HS-5 (cell line): ENCODE measurements around the gene BAMBI.

Experiments used
- DNase-seq: peaks from one replicate; pipeline ENCODE4 v3.0.0-alpha.2; 2012; ENCODE audit warnings: low read depth

BAMBI gene

GRCh38 chr10:28676326-28676967 is 874 bp upstream of the BAMBI start:
- DNase-seq: no peak

DNA sequence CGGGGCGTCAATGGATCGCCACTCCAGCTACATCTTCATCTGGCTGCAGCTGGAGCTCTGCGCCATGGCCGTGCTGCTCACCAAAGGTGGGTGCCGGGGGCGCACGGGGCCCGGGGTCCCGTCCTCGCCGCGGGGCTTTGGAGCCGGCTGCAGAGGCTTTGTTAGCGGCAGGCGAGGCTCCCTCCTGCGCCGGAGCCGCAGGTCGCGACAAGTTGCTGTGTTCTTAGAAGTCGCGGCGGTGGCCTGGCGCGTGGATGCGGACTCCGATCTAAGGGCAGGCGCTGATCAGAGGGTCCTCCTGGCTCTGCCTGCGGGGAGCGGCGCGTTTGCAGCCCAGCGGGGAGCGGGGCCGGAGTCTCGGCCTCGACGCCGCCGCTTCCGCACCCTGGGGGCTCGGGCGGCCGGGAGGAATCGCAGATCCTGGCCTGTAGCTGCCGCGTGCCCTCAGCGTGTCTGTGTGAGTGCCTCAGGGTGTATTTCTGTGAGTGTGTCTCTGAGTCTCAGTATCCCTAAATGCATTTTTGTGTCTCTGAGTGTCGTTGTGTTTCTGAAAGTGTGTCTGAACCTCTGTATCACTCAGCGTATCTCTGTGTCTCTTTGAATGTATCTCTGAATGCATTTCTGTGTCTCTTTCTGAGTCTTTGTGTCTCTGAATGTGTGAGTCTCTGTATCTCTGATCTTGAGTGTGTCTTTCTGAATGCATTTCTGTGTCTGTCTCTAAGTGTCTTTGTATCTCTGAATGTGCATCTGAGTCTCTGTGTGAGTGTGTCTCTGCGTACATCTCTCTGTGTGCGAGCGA is 766 bp downstream of the BAMBI start:
- no peak for DNase-seq

GRCh38 chr10:28678687-28679457 is 1.6 kb downstream of the BAMBI start:
- DNase-seq: no peak

- DNase-seq: no peak
Measured at GRCh38 chr10:28679581-28680357, 2.4 kb downstream of the BAMBI start.

DNA sequence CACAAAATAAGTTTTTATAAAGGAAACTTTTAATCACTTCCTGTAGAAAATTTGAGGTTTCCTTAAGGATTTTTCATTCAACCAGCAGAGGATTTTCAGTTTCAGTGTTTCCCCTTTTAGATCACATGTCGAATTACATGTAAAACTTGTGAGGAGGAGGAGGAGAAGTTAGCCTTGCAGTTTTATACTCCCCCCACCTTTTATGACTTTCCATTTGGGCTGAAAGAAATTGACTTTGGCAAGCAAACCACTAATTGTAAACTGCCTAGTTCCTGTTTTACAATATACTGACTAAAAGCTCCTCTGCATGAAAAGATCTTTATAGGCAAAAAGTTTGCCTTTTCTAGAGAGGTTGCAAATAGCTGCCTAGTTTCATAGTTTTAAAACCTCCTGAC is 3.0 kb downstream of the BAMBI start:
- DNase-seq: no peak

GRCh38 chr10:28681291-28681763 is 4.0 kb downstream of the BAMBI start:
- DNase-seq: no peak

DNA sequence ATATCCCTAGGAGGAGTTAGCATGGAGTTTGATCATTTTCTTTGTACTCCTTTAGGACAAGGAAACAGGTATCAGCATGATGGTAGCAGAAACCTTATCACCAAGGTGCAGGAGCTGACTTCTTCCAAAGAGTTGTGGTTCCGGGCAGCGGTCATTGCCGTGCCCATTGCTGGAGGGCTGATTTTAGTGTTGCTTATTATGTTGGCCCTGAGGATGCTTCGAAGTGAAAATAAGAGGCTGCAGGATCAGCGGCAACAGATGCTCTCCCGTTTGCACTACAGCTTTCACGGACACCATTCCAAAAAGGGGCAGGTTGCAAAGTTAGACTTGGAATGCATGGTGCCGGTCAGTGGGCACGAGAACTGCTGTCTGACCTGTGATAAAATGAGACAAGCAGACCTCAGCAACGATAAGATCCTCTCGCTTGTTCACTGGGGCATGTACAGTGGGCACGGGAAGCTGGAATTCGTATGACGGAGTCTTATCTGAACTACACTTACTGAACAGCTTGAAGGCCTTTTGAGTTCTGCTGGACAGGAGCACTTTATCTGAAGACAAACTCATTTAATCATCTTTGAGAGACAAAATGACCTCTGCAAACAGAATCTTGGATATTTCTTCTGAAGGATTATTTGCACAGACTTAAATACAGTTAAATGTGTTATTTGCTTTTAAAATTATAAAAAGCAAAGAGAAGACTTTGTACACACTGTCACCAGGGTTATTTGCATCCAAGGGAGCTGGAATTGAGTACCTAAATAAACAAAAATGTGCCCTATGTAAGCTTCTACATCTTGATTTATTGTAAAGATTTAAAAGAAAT is 4.8 kb downstream of the BAMBI start:
- DNase-seq: no peak

- no peak for DNase-seq
Measured at GRCh38 chr10:28684157-28684985, 7.0 kb downstream of the BAMBI start.

GRCh38 chr10:28684986-28685580 is 7.8 kb downstream of the BAMBI start:
- no peak for DNase-seq

GRCh38 chr10:28685717-28686116 is 8.4 kb downstream of the BAMBI start:
- no peak for DNase-seq

- DNase-seq: no peak
Measured at GRCh38 chr10:28686835-28687682, 9.7 kb downstream of the BAMBI start.

- no peak for DNase-seq
Measured at GRCh38 chr10:28687683-28688001, 10.3 kb downstream of the BAMBI start.

DNA sequence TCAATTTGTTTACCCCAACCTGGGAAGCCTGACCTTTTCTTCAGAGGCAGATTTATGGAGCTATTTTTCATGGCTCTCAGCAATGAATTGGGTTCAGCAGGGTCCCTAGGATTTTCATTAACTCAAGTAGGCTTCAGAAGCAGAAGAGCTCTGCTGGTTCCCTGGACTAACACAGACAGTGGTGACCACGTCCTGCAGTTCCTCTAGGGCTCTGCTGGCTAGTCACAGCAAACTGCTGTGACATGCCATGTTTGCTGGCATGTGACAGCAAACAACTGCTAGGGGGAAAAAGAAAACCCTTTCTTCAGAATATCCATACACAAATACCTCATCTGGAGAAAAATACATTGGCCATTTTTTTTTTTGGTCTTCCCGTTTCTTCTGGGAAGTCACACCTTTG is 13.2 kb downstream of the BAMBI start:
- DNase-seq: no peak

DNA sequence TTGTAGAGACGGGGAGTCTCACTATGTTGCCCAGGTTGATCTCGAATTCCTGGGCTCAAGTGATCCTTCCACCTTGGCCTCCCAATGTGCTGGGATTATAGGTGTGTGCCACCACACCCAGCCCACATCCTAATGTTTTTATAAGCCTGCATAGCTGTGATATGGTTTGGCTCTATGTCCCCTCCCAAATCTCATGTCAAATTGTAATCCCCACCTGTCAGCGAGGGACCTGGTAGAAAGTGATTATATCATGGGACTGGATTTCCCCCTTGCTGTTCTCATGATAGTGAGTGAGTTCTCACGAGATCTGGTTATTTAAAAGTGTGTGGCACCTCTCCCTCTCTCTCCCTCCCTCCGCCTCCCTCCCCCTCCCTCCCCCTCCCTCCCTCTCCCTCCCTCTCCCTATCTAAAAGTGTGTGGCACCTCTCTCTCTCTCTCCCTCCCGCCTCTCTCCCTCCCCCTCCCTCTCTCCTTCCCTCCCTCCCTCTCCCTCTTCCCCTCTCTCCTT is 13.9 kb downstream of the BAMBI start:
- DNase-seq: no peak

DNA sequence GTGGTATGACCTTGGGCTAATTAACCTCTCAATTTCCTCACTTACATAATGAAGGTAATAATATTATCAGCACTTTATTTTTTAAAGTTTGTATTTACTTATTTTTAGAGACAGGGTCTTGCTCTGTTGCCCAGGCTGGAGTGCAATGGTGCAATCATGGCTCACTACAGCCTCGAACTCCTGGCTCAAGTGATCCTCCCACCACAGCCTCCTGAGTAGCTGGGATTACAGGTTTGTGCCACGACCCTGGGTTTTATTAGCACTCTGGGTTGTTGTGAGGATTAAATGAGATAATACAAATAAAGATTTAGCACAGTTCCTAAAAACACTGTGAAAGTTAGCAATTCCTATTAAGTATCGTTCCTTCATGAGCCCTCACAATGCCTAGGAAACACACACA is 14.7 kb downstream of the BAMBI start:
- DNase-seq: no peak

DNA sequence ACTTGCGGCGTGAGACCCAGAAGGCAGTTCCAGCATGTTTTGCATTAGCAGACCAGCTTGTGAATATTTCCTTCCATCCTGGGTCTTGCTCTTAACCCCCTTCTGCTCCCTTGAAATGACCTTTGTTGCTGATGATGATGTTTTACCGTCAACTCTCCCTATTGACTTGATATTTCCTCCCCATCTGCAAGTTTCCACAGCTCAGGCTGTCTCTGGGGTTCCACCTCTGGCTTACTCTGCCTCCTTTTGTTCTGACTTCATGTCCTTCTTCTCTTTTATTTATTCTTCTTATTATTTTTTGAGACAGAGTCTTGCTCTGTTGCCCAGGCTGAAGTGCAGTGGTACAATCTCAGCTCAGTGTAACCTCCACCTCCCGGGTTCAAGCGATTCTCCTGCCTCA is 17.2 kb downstream of the BAMBI start:
- DNase-seq: no peak

GRCh38 chr10:28698075-28698474 is 20.8 kb downstream of the BAMBI start:
- DNase-seq: no peak

DNA sequence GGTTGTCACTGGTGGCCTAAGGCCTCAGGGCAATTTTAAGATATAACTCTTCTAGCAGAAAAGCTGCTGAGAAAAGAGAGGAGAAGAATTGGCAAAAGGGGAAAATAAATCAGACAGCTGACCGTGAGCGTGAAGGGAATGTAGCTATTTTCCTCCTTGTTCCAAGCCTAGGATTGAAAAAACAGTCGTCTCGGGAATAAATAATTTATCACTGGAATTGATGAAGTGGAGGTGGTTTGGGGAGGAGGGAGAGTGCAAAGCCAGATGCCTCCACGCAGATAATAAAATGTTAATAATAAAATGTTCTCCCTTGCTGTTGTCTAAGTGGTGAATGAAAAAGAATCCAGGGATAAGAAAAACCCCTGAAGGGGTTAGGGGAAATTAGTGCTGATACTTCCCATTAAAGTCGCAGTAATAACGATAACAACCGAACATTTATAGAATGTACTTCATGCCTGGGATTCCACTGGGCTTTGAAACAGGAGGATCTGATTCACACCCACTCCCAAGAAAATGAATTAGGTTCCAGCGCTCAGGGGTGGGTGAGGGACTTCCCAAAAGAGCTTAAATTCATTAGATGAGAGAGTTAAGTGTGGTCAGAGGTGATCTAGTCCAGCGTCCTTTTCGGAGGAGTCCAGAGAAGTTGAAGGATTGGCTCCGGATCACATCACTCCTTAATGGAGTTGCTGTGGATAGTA is 27.3 kb downstream of the BAMBI start:
- no peak for DNase-seq
